A549 (cell line): ENCODE results near the gene COG7. TPM values are rescaled to one million over a fixed set of nuclear protein-coding genes. Genes with fewer than 3 reads are reported as not detected.
"Not testable (repeated sequence)": the region's sequence is repeated elsewhere in the genome, so short reads cannot be mapped to it uniquely, and the experiment has no call there.

ENCODE experiments used
- ATAC-seq, 2 experiments: fragments of 200-7000 bp in 1 of 2; fragments of >200 bp in 1 of 2; cut with Nextera tagmentation in 1 of 2; cut with Tn5 transposase in 1 of 2; 3 replicates each; pipeline versions ENCODE4 v1.8.0 to v1.9.1; 2018 to 2020; ENCODE audit warnings: mild to moderate bottlenecking in 1 of 2, moderate library complexity in 1 of 2
- CTCF ChIA-PET: fragments of 300-600 bp; sonication (Branson Sonifier 250); formaldehyde crosslinking; extraction: SDS; loops from one replicate; lab custom pipeline; 2021; ENCODE audit warnings: antibody characterized with exemption, inconsistent platforms; lab: Yijun Ruan, JAX
- POLR2A ChIA-PET: fragments of 350-600 bp; formaldehyde crosslinking; extraction: SDS; loops from one replicate; lab custom pipeline; 2021; ENCODE audit warnings: antibody characterized with exemption, inconsistent platforms; lab: Yijun Ruan, JAX
- DNase-seq, 2 experiments: peaks; one replicate each; pipeline versions ENCODE4 v3.0.0 to v3.0.0-alpha.2; 2011 to 2016; ENCODE audit warnings: low read depth in 1 of 2, low spot score in 1 of 2
- FAIRE-seq: peaks from 2 replicates; lab custom pipeline; 2011; peaks lifted over from hg19 to GRCh38; lab: Jason Lieb, UNC
- H3K27ac ChIP-seq, 2 experiments: fragments of >200 bp; sonication (Bioruptor Twin); formaldehyde crosslinking; 3 replicates each; pipeline ENCODE4 v1.5.1; 2016 to 2017
- H3K4me1 ChIP-seq: fragments of >200 bp; sonication (Bioruptor Twin); formaldehyde crosslinking; 3 replicates; pipeline ENCODE4 v1.6.1; 2016
- H3K4me2 ChIP-seq: fragments of >200 bp; sonication (Bioruptor Twin); formaldehyde crosslinking; 3 replicates; pipeline ENCODE4 v1.6.1; 2016
- H3K4me3 ChIP-seq: fragments of >200 bp; sonication (Bioruptor Twin); formaldehyde crosslinking; 3 replicates; pipeline ENCODE4 v1.5.1; 2016
- H3K9me3 ChIP-seq: fragments of >200 bp; sonication (Bioruptor Twin); formaldehyde crosslinking; 3 replicates; pipeline ENCODE4 v1.6.1; 2016
- CBX2 ChIP-seq: fragments of 200-600 bp; sonication (generic); IDR thresholded peaks from 2 replicates; pipeline ENCODE4 v1.6.1; 2016; ENCODE audit warnings: low read depth, mild to moderate bottlenecking, borderline replicate concordance
- FOXS1 ChIP-seq: fragments of 250-450 bp; sonication (Bioruptor Pico); IDR thresholded peaks from 2 replicates; pipeline ENCODE4 v1.5.0; 2020; ENCODE audit warnings: mild to moderate bottlenecking, moderate library complexity
- HEYL ChIP-seq: fragments of 250-450 bp; sonication (Bioruptor Pico); IDR thresholded peaks from 2 replicates; pipeline ENCODE4 v1.8.0; 2021; ENCODE audit warnings: mild to moderate bottlenecking, moderate library complexity
- HOXA7 ChIP-seq: fragments of 250-450 bp; sonication (Bioruptor Pico); IDR thresholded peaks from 2 replicates; pipeline ENCODE4 v1.5.0; 2020; ENCODE audit warnings: mild to moderate bottlenecking, moderate library complexity
- HOXB13 ChIP-seq: fragments of 250-450 bp; sonication (Bioruptor Pico); IDR thresholded peaks from 2 replicates; pipeline ENCODE4 v1.5.0; 2020; ENCODE audit warnings: low read depth, mild to moderate bottlenecking, moderate library complexity
- JUN ChIP-seq, 2 experiments: fragments of >200 bp; sonication (Bioruptor Twin); formaldehyde crosslinking; IDR thresholded peaks; 2 replicates in 1 of 2; 3 replicates in 1 of 2; pipeline ENCODE4 v1.6.1; 2016 to 2017
- MAFK ChIP-seq: fragments of 450-650 bp; IDR thresholded peaks from 2 replicates; pipeline ENCODE4 v1.6.1; 2014; ENCODE audit not compliant: partially characterized antibody
- MYC ChIP-seq: IDR thresholded peaks from 2 replicates; pipeline ENCODE4 v1.6.1; 2012; ENCODE audit warnings: mild to moderate bottlenecking, inconsistent platforms, low read length, improper control_type of control experiment, borderline replicate concordance
- NR3C1 ChIP-seq: fragments of >200 bp; sonication (Bioruptor Twin); formaldehyde crosslinking; IDR thresholded peaks from 3 replicates; pipeline ENCODE4 v1.6.1; 2017
- PHF8 ChIP-seq: fragments of 200-600 bp; sonication (generic); IDR thresholded peaks from 2 replicates; pipeline ENCODE4 v1.6.1; 2016; ENCODE audit warnings: low read depth, mild to moderate bottlenecking, antibody characterized with exemption, moderate library complexity, borderline replicate concordance
- RCOR1 ChIP-seq: fragments of 150-350 bp; IDR thresholded peaks from 2 replicates; pipeline ENCODE4 v1.6.1; 2014; ENCODE audit warnings: antibody characterized with exemption, low read length, low read depth
- RFX5 ChIP-seq: fragments of 450-650 bp; IDR thresholded peaks from 2 replicates; pipeline ENCODE4 v1.7.1; 2014; ENCODE audit warnings: antibody characterized with exemption, mild to moderate bottlenecking, moderate library complexity
- TFCP2L1 ChIP-seq: fragments of 250-450 bp; sonication (Bioruptor Pico); IDR thresholded peaks from 2 replicates; pipeline ENCODE4 v1.5.0; 2021; ENCODE audit warnings: mild to moderate bottlenecking
- TP53 ChIP-seq: fragments of 250-450 bp; sonication (Bioruptor Pico); IDR thresholded peaks from 2 replicates; pipeline ENCODE4 v1.5.0; 2021; ENCODE audit warnings: mild to moderate bottlenecking, moderate library complexity
- ZC3H11A ChIP-seq: fragments of 450-650 bp; IDR thresholded peaks from 2 replicates; pipeline ENCODE4 v1.6.1; 2014; ENCODE audit warnings: antibody characterized with exemption, mild to moderate bottlenecking
- ZFP36 ChIP-seq: fragments of 450-650 bp; IDR thresholded peaks from 2 replicates; pipeline ENCODE4 v1.6.1; 2014; ENCODE audit warnings: borderline replicate concordance; ENCODE audit not compliant: partially characterized antibody
- ZNF302 ChIP-seq: fragments of 250-450 bp; sonication (Bioruptor Pico); IDR thresholded peaks from 2 replicates; pipeline ENCODE4 v1.9.0; 2021; ENCODE audit warnings: inconsistent platforms, mild to moderate bottlenecking, moderate library complexity
- ZSCAN20 ChIP-seq: fragments of 250-450 bp; sonication (Bioruptor Pico); IDR thresholded peaks from 2 replicates; pipeline ENCODE4 v1.8.0; 2022; ENCODE audit warnings: mild to moderate bottlenecking, moderate library complexity
- WGBS: methylation state at CpG from one replicate; pipeline ENCODE4 v1.1.6; 2017; ENCODE audit errors: missing lambda C conversion rate; 5-methylcytosine and 5-hydroxymethylcytosine counted together
- polyA plus RNA-seq, 4 experiments: library from polyadenylated mRNA; depleted of rRNA in 3 of 4; stranded (reverse); fragments of >200 nt; fragmentation: RNase III in 1 of 4; extraction: RNeasy Plus Mini Kit Qiagen cat#74134 plus additional on column Dnase treatment in 1 of 4; gene quantifications; 2 replicates in 3 of 4; 3 replicates in 1 of 4; pipeline ENCODE4 v1.2.3, GENCODE V29; 2011 to 2017
- TF ChIP-seq, protein P1 (sequence below): fragments of >200 bp; sonication (Bioruptor Twin); formaldehyde crosslinking; IDR thresholded peaks from 3 replicates; pipeline ENCODE4 v1.5.1; 2016

The COG7 gene
- polyA plus RNA-seq, 2 of the 4 experiments (the other 2 are of a cell fraction) = 11.3 to 18.5 TPM

DNA sequence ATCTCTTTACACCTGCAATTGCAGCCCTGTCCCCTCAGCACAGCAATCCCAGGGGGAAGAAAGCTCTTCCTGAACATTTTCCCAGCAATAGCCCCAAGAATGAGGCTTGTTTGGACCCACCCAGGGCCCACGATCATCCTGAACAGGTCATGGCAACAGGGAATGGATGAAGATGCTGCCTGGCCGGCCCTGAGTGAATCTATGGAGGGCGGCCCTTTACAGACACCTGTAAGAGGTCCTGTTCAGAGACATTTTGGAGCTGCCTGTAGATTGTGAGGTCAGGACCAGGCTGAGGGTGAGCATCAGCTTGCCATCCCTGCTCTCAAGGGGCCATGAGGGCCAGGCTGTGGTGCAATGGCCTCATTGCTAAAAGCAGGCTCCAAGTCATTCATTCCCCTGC lies 69.1 kb downstream of the COG7 start:
- ChIA-PET CTCF (interaction anchor here (2.1 kb wide), 1 partner anchor 16 kb away, joined by 7 read pairs; no protein-coding TSS in a partner anchor), POLR2A (no interaction called here)
- no peak for ATAC-seq
- Histone ChIP-seq H3K9me3 (no peaks in the 10 kb centered on the region), H3K4me3 (no peak overlapping the region), H3K4me1 (no peaks in the 10 kb centered on the region), H3K4me2 (no peak overlapping the region), H3K27ac (no peak overlapping the region)
- 75% methylated on average over 3 of the region's 3 CpGs for WGBS
- no peak for DNase-seq
- no peak for TF ChIP-seq ZSCAN20 (CRISPR knock-in tag)
- TF ChIP-seq HOXB13 (CRISPR knock-in tag) = no peak
- no peak for TF ChIP-seq TFCP2L1 (CRISPR knock-in tag)
- TF ChIP-seq TP53 (CRISPR knock-in tag) = no peak
- TF ChIP-seq HEYL (CRISPR knock-in tag) = no peak
- TF ChIP-seq ZC3H11A = no peak
- TF ChIP-seq NR3C1 = no peak
- no peak for TF ChIP-seq FOXS1 (CRISPR knock-in tag)
- TF ChIP-seq PHF8 = no peak
- no peak for TF ChIP-seq MAFK
- no peak for FAIRE-seq

DNA sequence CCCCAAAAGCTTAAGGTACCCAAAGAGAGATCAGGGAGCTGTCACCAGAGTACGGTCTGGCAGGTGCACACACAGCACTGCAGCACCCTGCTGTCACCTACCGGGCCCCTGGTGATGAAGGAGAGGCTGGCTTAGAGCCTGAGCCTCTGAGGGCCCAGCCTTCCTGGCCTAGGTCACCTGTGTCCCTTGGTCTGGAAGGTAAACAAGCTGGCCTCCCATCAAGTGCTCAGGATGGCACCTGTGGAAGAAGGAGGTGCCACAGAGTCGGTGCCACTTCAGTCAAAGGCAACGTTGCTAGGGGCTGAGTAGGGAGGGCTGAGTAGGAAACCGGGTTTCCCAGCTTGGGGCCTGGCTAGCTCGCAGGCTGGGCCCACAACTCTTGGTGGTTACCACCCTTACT lies 70.7 kb downstream of the COG7 start:
- Histone ChIP-seq H3K4me1 (no peaks in the 10 kb centered on the region), H3K4me2 (no peak overlapping the region), H3K27ac (no peak overlapping the region), H3K4me3 (no peak overlapping the region), H3K9me3 (no peaks in the 10 kb centered on the region)
- ATAC-seq = no peak
- no peak for FAIRE-seq
- TF ChIP-seq ZSCAN20 (CRISPR knock-in tag) (no peak), HOXB13 (CRISPR knock-in tag) (no peak), JUN (IDR thresholded peaks at IDR 0.05) (no peak), PHF8 (no peak), ZNF302 (CRISPR knock-in tag) (no peak), CBX2 (no peak), HEYL (CRISPR knock-in tag) (no peak), HOXA7 (CRISPR knock-in tag) (no peak), RCOR1 (no peak), RFX5 (no peak), MYC (no peak), ZFP36 (no peak)
- TF ChIP-seq, protein P1, sequence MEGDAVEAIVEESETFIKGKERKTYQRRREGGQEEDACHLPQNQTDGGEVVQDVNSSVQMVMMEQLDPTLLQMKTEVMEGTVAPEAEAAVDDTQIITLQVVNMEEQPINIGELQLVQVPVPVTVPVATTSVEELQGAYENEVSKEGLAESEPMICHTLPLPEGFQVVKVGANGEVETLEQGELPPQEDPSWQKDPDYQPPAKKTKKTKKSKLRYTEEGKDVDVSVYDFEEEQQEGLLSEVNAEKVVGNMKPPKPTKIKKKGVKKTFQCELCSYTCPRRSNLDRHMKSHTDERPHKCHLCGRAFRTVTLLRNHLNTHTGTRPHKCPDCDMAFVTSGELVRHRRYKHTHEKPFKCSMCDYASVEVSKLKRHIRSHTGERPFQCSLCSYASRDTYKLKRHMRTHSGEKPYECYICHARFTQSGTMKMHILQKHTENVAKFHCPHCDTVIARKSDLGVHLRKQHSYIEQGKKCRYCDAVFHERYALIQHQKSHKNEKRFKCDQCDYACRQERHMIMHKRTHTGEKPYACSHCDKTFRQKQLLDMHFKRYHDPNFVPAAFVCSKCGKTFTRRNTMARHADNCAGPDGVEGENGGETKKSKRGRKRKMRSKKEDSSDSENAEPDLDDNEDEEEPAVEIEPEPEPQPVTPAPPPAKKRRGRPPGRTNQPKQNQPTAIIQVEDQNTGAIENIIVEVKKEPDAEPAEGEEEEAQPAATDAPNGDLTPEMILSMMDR = no peak
- no peak for DNase-seq
- 79% methylated on average over 6 of the region's 6 CpGs for WGBS
- ChIA-PET POLR2A (interaction anchor here (0.7 kb wide), 1 partner anchor 1310 kb away, joined by 3 read pairs; no protein-coding TSS in a partner anchor), CTCF (interaction anchor here (0.6 to 2.1 kb wide), 3 partner anchors 17 to 200 kb away, joined by 3 to 7 read pairs (median 5); partner anchors contain the start of gene SCNN1G)

DNA sequence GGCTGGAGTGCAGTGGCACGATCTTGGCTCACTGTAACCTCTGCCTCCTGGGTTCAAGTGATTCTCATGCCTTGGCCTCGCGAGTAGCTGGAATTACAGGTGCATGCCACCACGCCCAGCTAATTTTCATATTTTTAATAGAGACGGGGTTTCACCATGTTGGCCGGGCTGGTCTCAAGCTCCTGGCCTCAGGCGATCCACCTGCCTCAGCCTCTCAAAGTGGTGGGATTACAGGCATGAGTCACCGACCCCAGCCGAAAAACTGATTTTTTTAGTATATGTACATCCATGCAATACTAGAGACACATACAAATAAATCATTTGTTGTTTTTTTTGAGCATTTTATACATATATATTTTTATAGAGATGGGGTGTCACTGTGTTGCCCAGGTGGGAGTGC lies 71.3 kb downstream of the COG7 start:
- not testable (repeated sequence) for H3K27ac ChIP-seq, H3K4me3 ChIP-seq, ATAC-seq, H3K4me1 ChIP-seq, DNase-seq, FAIRE-seq, H3K9me3 ChIP-seq, H3K4me2 ChIP-seq
- 87% methylated on average over 9 of the region's 9 CpGs for WGBS
- CTCF ChIA-PET = interaction anchor here (0.6 to 1.3 kb wide), 3 partner anchors 20 to 199 kb away, joined by 3 to 5 read pairs (median 3); partner anchors contain the start of gene SCNN1G
- POLR2A ChIA-PET = interaction anchor here (0.7 kb wide), 1 partner anchor 1310 kb away, joined by 3 read pairs; no protein-coding TSS in a partner anchor
